B cell (primary cell): ENCODE measurements around the gene IFI30. TPM values are rescaled to one million over a fixed set of nuclear protein-coding genes. Genes with fewer than 3 reads are reported as not detected.

Source experiments
- ATAC-seq: fragments of 200-7000 bp; cut with Tn5 transposase; one replicate; pipeline ENCODE4 v1.10.0; 2021; ENCODE audit warnings: low read depth, mild to moderate bottlenecking, moderate number of reproducible peaks, moderate library complexity
- CTCF ChIA-PET: fragments of 350-600 bp; sonication (Branson Sonifier 250); formaldehyde crosslinking; loops from one replicate; lab custom pipeline; 2021; ENCODE audit warnings: antibody characterized with exemption, inconsistent platforms; lab: Charles Lee
- POLR2A ChIA-PET: fragments of 350-600 bp; sonication (Branson Sonifier 250); formaldehyde crosslinking; loops from one replicate; lab custom pipeline; 2021; ENCODE audit warnings: antibody characterized with exemption; lab: Charles Lee
- DNase-seq: peaks from one replicate; pipeline ENCODE4 v3.0.0; 2013
- H2AFZ ChIP-seq: 2 replicates; pipeline ENCODE4 v1.6.1; 2012; ENCODE audit warnings: mild to moderate bottlenecking, low read depth, low read length; ENCODE audit not compliant: insufficient read depth, poor library complexity, severe bottlenecking
- H3K27ac ChIP-seq, 2 donors: 1 replicate in 1 of 2; 2 replicates in 1 of 2; pipeline ENCODE4 v1.5.1; 2012 to 2013; ENCODE audit warnings: low read length in 2 of 2, mild to moderate bottlenecking in 2 of 2, moderate library complexity in 1 of 2
- H3K27me3 ChIP-seq, 4 experiments: fragments of 200-600 bp in 1 of 4; sonication (generic) in 1 of 4; replicated peaks in 1 of 4; 1 replicate in 2 of 4; 2 replicates in 2 of 4; pipeline versions ENCODE4 v1.6.1 to v1.7.0; 2013 to 2016; ENCODE audit warnings: low read length in 3 of 4, mild to moderate bottlenecking in 2 of 4, mixed read lengths in 1 of 4, moderate library complexity in 1 of 4; ENCODE audit not compliant: insufficient read depth in 4 of 4, control insufficient read depth in 3 of 4; ENCODE audit errors: control extremely low read depth in 1 of 4
- H3K36me3 ChIP-seq, 2 experiments: replicated peaks in 1 of 2; 1 replicate in 1 of 2; 2 replicates in 1 of 2; pipeline versions ENCODE4 v1.6.1 to v1.7.1; 2013; ENCODE audit warnings: low read length in 1 of 2; ENCODE audit not compliant: insufficient read depth in 2 of 2, control insufficient read depth in 1 of 2; ENCODE audit errors: control extremely low read depth in 1 of 2, extremely low read depth in 1 of 2
- H3K4me1 ChIP-seq, 2 donors: fragments of 200-600 bp in 1 of 2; sonication (generic) in 1 of 2; 1 replicate in 1 of 2; 2 replicates in 1 of 2; pipeline versions ENCODE4 v1.5.1 to v1.6.1; 2013 to 2017; ENCODE audit warnings: low read length in 2 of 2; ENCODE audit not compliant: control insufficient read depth in 2 of 2, insufficient read depth in 2 of 2
- H3K4me2 ChIP-seq: replicated peaks from 2 replicates; pipeline ENCODE3; 2012; ENCODE audit warnings: mild to moderate bottlenecking, low read depth, low read length; ENCODE audit not compliant: poor library complexity, severe bottlenecking
- H3K4me3 ChIP-seq, 5 experiments: fragments of 200-600 bp in 1 of 5; sonication (generic) in 1 of 5; 1 replicate in 3 of 5; 2 replicates in 2 of 5; pipeline versions ENCODE4 v1.5.1 to v1.7.0; 2011 to 2016; ENCODE audit warnings: low read length in 4 of 5, mild to moderate bottlenecking in 4 of 5, low read depth in 2 of 5, control low read depth in 1 of 5, moderate library complexity in 1 of 5; ENCODE audit not compliant: insufficient read depth in 1 of 5; ENCODE audit errors: control extremely low read depth in 1 of 5, extremely low read depth in 1 of 5
- H3K79me2 ChIP-seq: fragments of 200-600 bp; sonication (generic); one replicate; pipeline ENCODE4 v1.6.0; 2016; ENCODE audit warnings: low read length; ENCODE audit not compliant: control insufficient read depth, insufficient read depth
- H3K9ac ChIP-seq: fragments of 200-600 bp; sonication (generic); 2 replicates; pipeline ENCODE4 v1.6.1; 2017; ENCODE audit warnings: mild to moderate bottlenecking, low read length, moderate library complexity
- H3K9me3 ChIP-seq, 3 donors: one replicate each; pipeline versions ENCODE4 v1.6.1 to v1.7.1; 2013; ENCODE audit warnings: low read length in 2 of 3; ENCODE audit not compliant: control insufficient read depth in 2 of 3, insufficient read depth in 1 of 3; ENCODE audit errors: control extremely low read depth in 1 of 3
- H4K20me1 ChIP-seq: 2 replicates; pipeline ENCODE4 v1.6.0; 2012; ENCODE audit warnings: mild to moderate bottlenecking, low read length; ENCODE audit not compliant: insufficient read depth, control insufficient read depth, poor library complexity, severe bottlenecking
- H3K27ac Mint-ChIP-seq: one replicate; pipeline ENCODE4 v1.8.0; 2021; ENCODE audit warnings: mixed read lengths
- H3K27me3 Mint-ChIP-seq: one replicate; pipeline ENCODE4 v1.8.0; 2021; ENCODE audit warnings: mixed read lengths
- H3K4me1 Mint-ChIP-seq: one replicate; pipeline ENCODE4 v1.8.0; 2021; ENCODE audit warnings: mixed read lengths
- H3K4me3 Mint-ChIP-seq: one replicate; pipeline ENCODE4 v1.8.0; 2021; ENCODE audit warnings: mixed read lengths
- H3K9me3 Mint-ChIP-seq: one replicate; pipeline ENCODE4 v1.8.0; 2022; ENCODE audit warnings: mixed read lengths; ENCODE audit not compliant: insufficient read depth
- CTCF ChIP-seq: fragments of 200-600 bp; IDR thresholded peaks from one replicate; pipeline ENCODE4 v1.8.0; 2022; ENCODE audit warnings: antibody characterized with exemption, mild to moderate bottlenecking
- EZH2 ChIP-seq: IDR thresholded peaks from 2 replicates; pipeline ENCODE4 v1.6.1; 2012; ENCODE audit warnings: borderline replicate concordance, low read depth, mild to moderate bottlenecking, moderate library complexity, low read length; ENCODE audit not compliant: insufficient read depth, poor library complexity, severe bottlenecking
- WGBS: methylation state at CpG from one replicate; pipeline ENCODE4 v1.1.5; 2013; ENCODE audit warnings: missing lambda C conversion rate; ENCODE audit not compliant: insufficient coverage; 5-methylcytosine and 5-hydroxymethylcytosine counted together
- intact Hi-C: fragments of 100-400 bp; cut with micrococcal nuclease; formaldehyde crosslinking; loops from one replicate; pipeline ENCODE4 v1.10.0; 2022
- polyA plus RNA-seq: library from polyadenylated mRNA; depleted of rRNA; stranded (reverse); fragments of >200 nt; gene quantifications from 2 replicates; pipeline ENCODE4 v1.2.3, GENCODE V29; 2012
- total RNA-seq, 2 donors: library from RNA; stranded (reverse); fragments of 120-200 nt in 1 of 2; gene quantifications; 1 replicate in 1 of 2; 2 replicates in 1 of 2; pipeline versions ENCODE4 v1.2.3 to v1.2.4, GENCODE V29; 2013 to 2022

IFI30 gene
- total and polyA plus RNA-seq, 2 donors (not counting 1 experiment from before 2014, with no cell fraction given), result 171 to 222 TPM

DNA sequence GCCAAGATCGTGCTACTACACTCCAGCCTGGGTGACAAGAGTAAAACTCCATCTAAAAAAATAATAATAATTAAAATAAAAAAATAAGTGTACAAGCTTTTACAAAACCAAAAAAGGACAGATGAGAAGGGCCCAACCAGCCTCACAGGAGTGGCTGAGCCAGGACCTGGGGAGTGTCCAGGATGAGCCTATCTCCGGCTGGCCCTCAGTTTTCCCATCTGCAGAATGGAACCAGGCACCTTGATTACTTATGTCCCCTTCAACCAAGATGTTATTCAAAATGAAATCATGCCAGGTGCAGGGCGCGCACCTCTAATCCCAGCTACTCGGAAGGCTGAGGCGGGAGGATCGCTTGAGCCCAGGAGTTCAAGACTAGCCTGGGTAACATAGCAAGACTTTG lies 9.5 kb upstream of the IFI30 start:
- H3K27me3 Mint-ChIP-seq, result no peaks in the 10 kb centered on the region
- H3K4me2 ChIP-seq, result no peak overlapping the region
- DNase-seq (no peak), ATAC-seq (no peak)
- H2AFZ ChIP-seq, result no peak overlapping the region
- no peaks in the 10 kb centered on the region for H3K27me3 ChIP-seq
- peaks cover 0 to 5% (median 0%) of the 10 kb centered on the region in 3 donors for H3K9me3 ChIP-seq
- 100% methylated on average over 3 of the region's 7 CpGs for WGBS
- H3K27ac Mint-ChIP-seq, result no peak overlapping the region
- POLR2A ChIA-PET, result interaction anchor here (1.0 to 2.9 kb wide), 2 partner anchors 13 to 28 kb away, joined by 3 to 17 read pairs; no protein-coding TSS in a partner anchor
- H4K20me1 ChIP-seq, result no peaks in the 10 kb centered on the region
- no peak overlapping the region for H3K9ac ChIP-seq
- H3K4me3 ChIP-seq, result no peak overlapping the region
- H3K9me3 Mint-ChIP-seq, result no peaks in the 10 kb centered on the region
- H3K4me1 Mint-ChIP-seq, result peaks cover 23% of the 10 kb centered on the region
- H3K79me2 ChIP-seq, result peaks cover 8% of the 10 kb centered on the region
- peaks cover 0 to 29% of the 10 kb centered on the region in 2 experiments for H3K36me3 ChIP-seq
- no peak overlapping the region for H3K4me3 Mint-ChIP-seq
- TF ChIP-seq EZH2 (no peak), CTCF (no peak)
- H3K4me1 ChIP-seq, result peaks cover 27 to 36% of the 10 kb centered on the region in 2 donors
- intact Hi-C loops, result no loop called here
- H3K27ac ChIP-seq, result no peak overlapping the region
- CTCF ChIA-PET, result interaction anchor here (1.1 to 6.4 kb wide), 7 partner anchors 17 to 89 kb away, joined by 3 to 37 read pairs (median 4); partner anchors contain the start of gene MPV17L2

DNA sequence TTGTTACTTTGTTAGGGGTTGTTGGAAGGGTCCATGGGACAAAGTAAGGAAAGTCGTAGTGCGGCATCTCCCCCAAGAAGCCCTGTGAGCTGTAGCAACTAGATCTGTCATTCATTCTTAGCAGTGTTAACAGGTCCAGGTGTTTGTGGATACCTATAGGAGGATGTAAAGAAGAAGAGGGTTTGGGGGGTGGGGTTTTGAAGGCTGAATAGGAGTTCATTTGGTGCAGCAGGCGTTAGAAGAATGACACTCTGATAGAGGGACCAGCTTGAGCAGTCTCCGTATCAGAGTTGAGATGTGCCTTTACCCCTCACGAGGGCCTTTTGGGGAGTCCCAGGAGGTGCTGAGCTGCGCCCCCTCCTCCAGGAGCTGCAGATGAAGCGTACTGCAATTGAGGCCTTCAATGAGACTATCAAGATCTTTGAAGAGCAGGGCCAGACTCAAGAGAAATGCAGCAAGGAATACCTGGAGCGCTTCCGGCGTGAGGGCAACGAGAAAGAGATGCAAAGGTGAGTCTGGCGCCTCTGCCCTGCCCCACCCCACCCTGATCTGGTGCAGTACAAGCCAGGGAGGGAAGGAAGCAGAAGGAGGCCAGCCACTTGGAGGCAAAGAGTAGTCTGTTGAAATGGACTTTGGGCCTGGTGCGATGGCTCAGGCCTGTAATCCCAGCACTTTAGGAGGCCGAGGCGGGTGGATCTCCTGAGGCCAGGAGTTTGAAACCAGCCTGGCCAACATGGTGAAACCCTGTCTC lies 7.6 kb upstream of the IFI30 start:
- POLR2A ChIA-PET, result interaction anchor here (0.9 kb wide), 1 partner anchor 17 kb away, joined by 5 read pairs; no protein-coding TSS in a partner anchor
- Mint-ChIP-seq H3K9me3 (no peaks in the 10 kb centered on the region), H3K27me3 (no peaks in the 10 kb centered on the region), H3K4me3 (no peak overlapping the region), H3K27ac (no peak overlapping the region), H3K4me1 (peaks cover 36% of the 10 kb centered on the region)
- CTCF ChIA-PET, result interaction anchor here (0.6 to 6.4 kb wide), 9 partner anchors 18 to 203 kb away, joined by 3 to 37 read pairs (median 4); partner anchors contain the start of gene MPV17L2
- over 99% methylated on average over 11 of the region's 15 CpGs for WGBS
- ATAC-seq (no peak), DNase-seq (no peak)
- H3K9ac ChIP-seq, result no peak overlapping the region
- peaks cover 34 to 46% of the 10 kb centered on the region in 2 donors for H3K4me1 ChIP-seq
- no peak for TF ChIP-seq EZH2
- TF ChIP-seq CTCF, result no peak
- H3K4me2 ChIP-seq, result no peak overlapping the region
- no peak overlapping the region for H3K27ac ChIP-seq
- no peaks in the 10 kb centered on the region for H4K20me1 ChIP-seq
- intact Hi-C loops, result no loop called here
- peaks cover 0 to 14% (median 0%) of the 10 kb centered on the region in 3 donors for H3K9me3 ChIP-seq
- H3K79me2 ChIP-seq, result peaks cover 8% of the 10 kb centered on the region
- H3K27me3 ChIP-seq, result no peaks in the 10 kb centered on the region
- H2AFZ ChIP-seq, result no peak overlapping the region
- H3K36me3 ChIP-seq, result peaks cover 0 to 29% of the 10 kb centered on the region in 2 experiments
- H3K4me3 ChIP-seq, result no peak overlapping the region
